Measurements from ENCODE around the gene PPP1R37.
A peak's percentile ranks its signal among the peaks of the same experiment; 100 is the strongest.

Gene PPP1R37

GRCh38 chr19:45160870-45161737, 68.1 kb downstream of the PPP1R37 start, which contains the start of gene NKPD1:
NKPD1 (minus strand) TSS chr19:45160982; CDS start chr19:45160150, 832 bp downstream.
- Histone ChIP-seq H2AFZ (ENCODE audit: insufficient read depth, low read length, poor library complexity) (no peak within 1 kb of the TSS), H3K4ac (ENCODE audit: low read depth, low read length) (no peak within 1 kb of the TSS), H3K23ac (ENCODE audit: low read length) (no peak within 1 kb of the TSS), H3K79me2 (ENCODE audit: control insufficient read depth, insufficient read depth, low read length, poor library complexity) (no peaks in the 10 kb centered on the region), H2AK5ac (ENCODE audit: low read length) (no peak within 1 kb of the TSS), H3K9ac (ENCODE audit: low read length) (no peak within 1 kb of the TSS), H3K14ac (ENCODE audit: low read length) (no peak within 1 kb of the TSS), H4K8ac (ENCODE audit: low read depth, low read length) (no peak within 1 kb of the TSS), H3K27me3 (ENCODE audit: insufficient read depth, low read length) (no peaks in the 10 kb centered on the region), H3K9me3 (ENCODE audit: insufficient read depth, low read depth, low read length) (no peaks in the 10 kb centered on the region), H3K4me3 (ENCODE audit: low read depth, low read length) (no peak within 1 kb of the TSS), H2BK120ac (ENCODE audit: insufficient read depth, low read length, poor library complexity) (no peak within 1 kb of the TSS), H2BK12ac (ENCODE audit: low read length) (no peak within 1 kb of the TSS), H3K36me3 (ENCODE audit: control insufficient read depth in 1 of 2, insufficient read depth in 2 of 2, low read length in 2 of 2) (no peaks in the 10 kb centered on the region), H3K79me1 (ENCODE audit: low read length) (no peaks in the 10 kb centered on the region), H4K91ac (ENCODE audit: low read depth, low read length) (no peak within 1 kb of the TSS), H3K27ac (ENCODE audit: low read depth, low read length) (no peak within 1 kb of the TSS), H4K12ac (ENCODE audit: low read depth, low read length) (no peak within 1 kb of the TSS), H3K4me2 (ENCODE audit: low read length) (peak within 1 kb of the TSS; percentile 14), H3K4me1 (ENCODE audit: control insufficient read depth in 1 of 2, insufficient read depth in 2 of 2, low read length in 2 of 2) (peaks cover 17 to 18% of the 10 kb centered on the region in 2 experiments), H2BK5ac (ENCODE audit: low read depth, low read length, poor library complexity) (no peak within 1 kb of the TSS), H3K18ac (ENCODE audit: low read length) (no peak within 1 kb of the TSS)
- DNase-seq, result peak; percentile 76 to 78
- no CpG with 5 or more reads among the region's 29 CpGs for WGBS (ENCODE audit: extremely low coverage, insufficient coverage, insufficient read length)

GRCh38 chr19:45161738-45162607, 69.0 kb downstream of the PPP1R37 start:
- Histone ChIP-seq H2BK5ac (ENCODE audit: low read depth, low read length, poor library complexity) (no peak overlapping the region), H3K4ac (ENCODE audit: low read depth, low read length) (no peak overlapping the region), H4K8ac (ENCODE audit: low read depth, low read length) (no peak overlapping the region), H3K4me3 (ENCODE audit: low read depth, low read length) (no peak overlapping the region), H2AK5ac (ENCODE audit: low read length) (no peak overlapping the region), H3K36me3 (ENCODE audit: control insufficient read depth in 1 of 2, insufficient read depth in 2 of 2, low read length in 2 of 2) (no peaks in the 10 kb centered on the region), H4K91ac (ENCODE audit: low read depth, low read length) (no peak overlapping the region), H2AFZ (ENCODE audit: insufficient read depth, low read length, poor library complexity) (no peak overlapping the region), H3K27ac (ENCODE audit: low read depth, low read length) (no peak overlapping the region), H4K12ac (ENCODE audit: low read depth, low read length) (no peak overlapping the region), H2BK12ac (ENCODE audit: low read length) (no peak overlapping the region), H2BK120ac (ENCODE audit: insufficient read depth, low read length, poor library complexity) (no peak overlapping the region), H3K14ac (ENCODE audit: low read length) (no peak overlapping the region), H3K9ac (ENCODE audit: low read length) (no peak overlapping the region), H3K4me1 (ENCODE audit: control insufficient read depth in 1 of 2, insufficient read depth in 2 of 2, low read length in 2 of 2) (peaks cover 17 to 18% of the 10 kb centered on the region in 2 experiments), H3K27me3 (ENCODE audit: insufficient read depth, low read length) (no peaks in the 10 kb centered on the region), H3K79me1 (ENCODE audit: low read length) (no peaks in the 10 kb centered on the region), H3K4me2 (ENCODE audit: low read length) (peak overlapping the region; percentile 14), H3K18ac (ENCODE audit: low read length) (no peak overlapping the region), H3K9me3 (ENCODE audit: insufficient read depth, low read depth, low read length) (no peaks in the 10 kb centered on the region), H3K79me2 (ENCODE audit: control insufficient read depth, insufficient read depth, low read length, poor library complexity) (no peaks in the 10 kb centered on the region), H3K23ac (ENCODE audit: low read length) (no peak overlapping the region)
- no CpG with 5 or more reads among the region's 32 CpGs for WGBS (ENCODE audit: extremely low coverage, insufficient coverage, insufficient read length)
- DNase-seq, result peak in 1 of 2 donors; percentile 55

DNA sequence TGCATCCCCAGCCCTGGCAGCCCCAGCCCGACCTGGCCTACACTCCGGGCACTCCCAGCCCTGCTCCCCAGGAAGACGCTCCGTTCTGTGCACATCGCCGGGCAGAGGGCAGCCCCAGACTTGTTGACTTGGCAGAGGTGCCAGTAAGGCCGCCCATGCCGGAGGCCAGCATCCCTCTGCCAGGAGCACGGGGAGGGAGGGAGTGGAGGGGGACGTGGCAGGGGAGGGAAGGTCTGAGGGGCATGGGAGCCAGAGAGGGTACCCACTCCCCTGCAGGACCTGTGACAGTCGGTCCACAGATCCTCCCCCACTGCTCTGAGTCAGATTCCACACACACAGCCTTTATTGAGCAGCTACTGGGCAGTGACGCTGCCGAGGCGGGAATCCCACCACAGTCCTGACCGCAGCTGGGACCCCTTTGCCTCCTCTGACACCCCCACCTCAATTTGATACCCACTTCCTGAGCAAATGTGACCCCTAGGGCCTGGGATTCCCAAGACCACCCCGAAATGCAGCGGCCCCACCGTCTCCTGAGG, 69.7 kb downstream of the PPP1R37 start:
- no peaks in the 10 kb centered on the region for H3K27me3 ChIP-seq (ENCODE audit: insufficient read depth, low read length)
- H2BK5ac ChIP-seq (ENCODE audit: low read depth, low read length, poor library complexity), result no peak overlapping the region
- H3K79me1 ChIP-seq (ENCODE audit: low read length), result no peaks in the 10 kb centered on the region
- WGBS (ENCODE audit: extremely low coverage, insufficient coverage, insufficient read length), result no CpG with 5 or more reads among the region's 18 CpGs
- H4K12ac ChIP-seq (ENCODE audit: low read depth, low read length), result no peak overlapping the region
- DNase-seq, result no peak
- no peak overlapping the region for H3K4me2 ChIP-seq (ENCODE audit: low read length)
- H2AK5ac ChIP-seq (ENCODE audit: low read length), result no peak overlapping the region
- no peak overlapping the region for H3K4me3 ChIP-seq (ENCODE audit: low read depth, low read length)
- no peak overlapping the region for H3K14ac ChIP-seq (ENCODE audit: low read length)
- no peak overlapping the region for H3K18ac ChIP-seq (ENCODE audit: low read length)
- H3K27ac ChIP-seq (ENCODE audit: low read depth, low read length), result no peak overlapping the region
- H2BK12ac ChIP-seq (ENCODE audit: low read length), result no peak overlapping the region
- no peak overlapping the region for H2AFZ ChIP-seq (ENCODE audit: insufficient read depth, low read length, poor library complexity)
- peaks cover 17 to 18% of the 10 kb centered on the region in 2 experiments for H3K4me1 ChIP-seq (ENCODE audit: control insufficient read depth in 1 of 2, insufficient read depth in 2 of 2, low read length in 2 of 2)
- H3K9ac ChIP-seq (ENCODE audit: low read length), result no peak overlapping the region
- H3K36me3 ChIP-seq (ENCODE audit: control insufficient read depth in 1 of 2, insufficient read depth in 2 of 2, low read length in 2 of 2), result no peaks in the 10 kb centered on the region
- no peak overlapping the region for H4K91ac ChIP-seq (ENCODE audit: low read depth, low read length)
- H4K8ac ChIP-seq (ENCODE audit: low read depth, low read length), result no peak overlapping the region
- no peak overlapping the region for H3K23ac ChIP-seq (ENCODE audit: low read length)
- H3K79me2 ChIP-seq (ENCODE audit: control insufficient read depth, insufficient read depth, low read length, poor library complexity), result no peaks in the 10 kb centered on the region
- H3K9me3 ChIP-seq (ENCODE audit: insufficient read depth, low read depth, low read length), result no peaks in the 10 kb centered on the region
- H3K4ac ChIP-seq (ENCODE audit: low read depth, low read length), result no peak overlapping the region
- no peak overlapping the region for H2BK120ac ChIP-seq (ENCODE audit: insufficient read depth, low read length, poor library complexity)

DNA sequence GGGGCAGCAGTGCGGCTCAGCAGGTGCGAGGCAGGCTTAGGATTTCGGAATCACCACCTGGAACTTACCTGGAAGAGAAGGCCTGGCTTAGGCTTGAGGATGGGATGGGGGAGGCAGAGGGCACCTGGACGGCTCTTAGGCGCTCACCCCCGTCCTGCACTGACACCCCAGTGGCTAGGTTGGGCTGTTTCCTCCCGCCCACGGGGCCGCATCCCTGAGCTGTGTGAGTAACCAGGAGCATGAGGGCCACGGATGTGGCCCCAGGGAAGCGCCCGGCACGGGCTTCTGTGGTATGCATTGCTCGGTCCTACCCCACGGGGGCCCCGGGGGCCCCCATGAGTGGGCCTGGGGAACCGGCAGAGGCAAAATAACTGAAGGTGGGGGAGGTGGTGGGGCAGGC, 70.2 kb downstream of the PPP1R37 start:
- Histone ChIP-seq H3K79me1 (ENCODE audit: low read length) (no peaks in the 10 kb centered on the region), H3K27me3 (ENCODE audit: insufficient read depth, low read length) (no peaks in the 10 kb centered on the region), H4K91ac (ENCODE audit: low read depth, low read length) (no peak overlapping the region), H3K36me3 (ENCODE audit: control insufficient read depth in 1 of 2, insufficient read depth in 2 of 2, low read length in 2 of 2) (no peaks in the 10 kb centered on the region), H3K9ac (ENCODE audit: low read length) (no peak overlapping the region), H2BK5ac (ENCODE audit: low read depth, low read length, poor library complexity) (no peak overlapping the region), H4K12ac (ENCODE audit: low read depth, low read length) (no peak overlapping the region), H2AFZ (ENCODE audit: insufficient read depth, low read length, poor library complexity) (no peak overlapping the region), H4K8ac (ENCODE audit: low read depth, low read length) (no peak overlapping the region), H2BK12ac (ENCODE audit: low read length) (no peak overlapping the region), H3K4me3 (ENCODE audit: low read depth, low read length) (no peak overlapping the region), H3K9me3 (ENCODE audit: insufficient read depth, low read depth, low read length) (no peaks in the 10 kb centered on the region), H3K79me2 (ENCODE audit: control insufficient read depth, insufficient read depth, low read length, poor library complexity) (no peaks in the 10 kb centered on the region), H3K4me2 (ENCODE audit: low read length) (no peak overlapping the region), H3K27ac (ENCODE audit: low read depth, low read length) (no peak overlapping the region), H3K4me1 (ENCODE audit: control insufficient read depth in 1 of 2, insufficient read depth in 2 of 2, low read length in 2 of 2) (peaks cover 17 to 18% of the 10 kb centered on the region in 2 experiments), H3K14ac (ENCODE audit: low read length) (no peak overlapping the region), H3K23ac (ENCODE audit: low read length) (no peak overlapping the region), H3K18ac (ENCODE audit: low read length) (no peak overlapping the region), H2AK5ac (ENCODE audit: low read length) (no peak overlapping the region), H3K4ac (ENCODE audit: low read depth, low read length) (no peak overlapping the region), H2BK120ac (ENCODE audit: insufficient read depth, low read length, poor library complexity) (no peak overlapping the region)
- no peak for DNase-seq
- WGBS (ENCODE audit: extremely low coverage, insufficient coverage, insufficient read length), result no CpG with 5 or more reads among the region's 17 CpGs

Data from trophoblast cell (in vitro differentiated cells and primary cell).